GM12878 (cell line): ENCODE measurements around the gene SLC2A4RG. TPM values are rescaled to one million over a fixed set of nuclear protein-coding genes. Genes with fewer than 3 reads are reported as not detected.

Source experiments
- BRCA1 ChIP-seq: IDR thresholded peaks from 2 replicates; pipeline ENCODE4 v1.6.1; 2011; ENCODE audit warnings: low read depth, low read length, improper control_type of control experiment
- ELK1 ChIP-seq: IDR thresholded peaks from 2 replicates; pipeline ENCODE4 v1.6.1; 2012; ENCODE audit warnings: low read depth, low read length, improper control_type of control experiment
- IRF3 ChIP-seq: fragments of 450-650 bp; IDR thresholded peaks from 2 replicates; pipeline ENCODE4 v1.6.1; 2014; ENCODE audit warnings: mild to moderate bottlenecking
- MAX ChIP-seq: IDR thresholded peaks from 2 replicates; pipeline ENCODE4 v1.6.1; 2012; ENCODE audit warnings: low read depth, low read length, improper control_type of control experiment
- MTA3 ChIP-seq: IDR thresholded peaks from 2 replicates; pipeline ENCODE4 v1.6.1; 2012; ENCODE audit warnings: low read length, inconsistent platforms, borderline replicate concordance
- RELB ChIP-seq: fragments of 450-650 bp; IDR thresholded peaks from 2 replicates; pipeline ENCODE4 v1.6.1; 2017; ENCODE audit warnings: low read depth, mild to moderate bottlenecking, moderate library complexity
- SMAD5 ChIP-seq: IDR thresholded peaks from 2 replicates; pipeline ENCODE4 v1.6.1; 2016; ENCODE audit warnings: antibody characterized with exemption, low read depth
- ZBTB40 ChIP-seq: fragments of 450-650 bp; IDR thresholded peaks from 2 replicates; pipeline ENCODE4 v1.6.1; 2016; ENCODE audit warnings: mild to moderate bottlenecking, moderate library complexity, borderline replicate concordance
- polyA plus RNA-seq, 11 experiments: library from polyadenylated mRNA; depleted of rRNA in 4 of 11; unstranded in 6 of 11; stranded (reverse) in 5 of 11; fragments of >200 nt; fragmentation: Nextera tagmentation in 4 of 11; fragmentation: Illumina TruSeq in 1 of 11; extraction: Ambion mirVana in 4 of 11; extraction: Trizol in 1 of 11; gene quantifications; 1 replicate in 1 of 11; 2 replicates in 10 of 11; pipeline versions ENCODE4 v1.2.1 to v1.2.3, GENCODE V29; 2011 to 2016; ENCODE audit warnings: inconsistent platforms in 2 of 11, missing spikeins in 2 of 11, low read depth in 1 of 11
- total RNA-seq, 4 experiments: library from RNA; depleted of rRNA in 3 of 4; stranded (reverse); fragments of >200 nt in 3 of 4; fragmentation: Illumina TruSeq in 1 of 4; extraction: Trizol in 1 of 4; gene quantifications; 2 replicates each; pipeline versions ENCODE4 v1.2.1 to v1.2.3, GENCODE V29; 2013 to 2021

Gene SLC2A4RG
- total and polyA plus RNA-seq, 10 of the 15 experiments (the other 5 are each of a cell fraction or from before 2014, with no cell fraction given): 0.34 to 65.9 (median 13.3) TPM

GRCh38 chr20:63752411-63753101, 13.0 kb downstream of the SLC2A4RG start (continued):
- TF ChIP-seq ZBTB40: no peak
- no peak for TF ChIP-seq RELB
- TF ChIP-seq MTA3: no peak
- no peak for TF ChIP-seq MAX
- TF ChIP-seq ELK1: no peak
- no peak for TF ChIP-seq IRF3
- no peak for TF ChIP-seq BRCA1
- no peak for TF ChIP-seq SMAD5
